Hematopoietic multipotent progenitor cell treated with erythropoietin and hydrocortisone succinate and interleukin-3 and kit ligand, for 8 days (in vitro differentiated cells): ENCODE data around the gene PPP1R13L.
A peak's percentile ranks its signal among the peaks of the same experiment; 100 is the strongest.
"Not testable (repeated sequence)": the region's sequence is repeated elsewhere in the genome, so short reads cannot be mapped to it uniquely, and the experiment has no call there.

Experiments
- DNase-seq: peaks from one replicate; pipeline ENCODE4 v3.0.0-alpha.2; 2015

Gene PPP1R13L

GRCh38 chr19:45404557-45405434, at the start of gene PPP1R13L:
Gene PPP1R13L, minus strand, starts transcription at chr19:45405069. Its CDS starts 6,751 bp downstream, at chr19:45398318.
- DNase-seq, result peak; percentile 85

DNA sequence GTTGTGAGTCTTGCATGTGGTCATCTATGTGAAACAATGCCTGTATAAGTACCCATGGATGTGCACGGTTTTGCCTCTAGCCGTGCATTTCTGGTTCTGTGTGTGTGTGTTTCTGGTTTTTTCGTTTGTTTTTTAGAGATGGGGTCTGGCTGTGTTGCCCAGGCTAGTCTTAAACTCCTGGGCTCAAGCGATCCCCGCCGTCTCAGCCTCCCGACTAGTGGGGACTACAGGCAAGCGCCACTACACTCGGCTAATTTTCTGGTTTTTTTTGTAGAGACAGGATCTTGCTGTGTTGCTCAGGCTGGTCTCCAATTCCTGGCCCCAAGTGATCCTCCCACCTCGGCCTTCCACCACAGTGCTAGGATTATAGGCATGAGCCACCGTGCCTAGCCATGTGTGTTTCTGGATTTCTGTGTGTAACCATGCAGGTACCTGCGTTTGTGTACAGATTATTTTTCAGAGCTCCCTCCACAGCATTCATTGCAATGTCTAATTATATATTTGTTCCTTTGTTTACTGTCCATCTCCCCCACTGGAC, 47.0 kb upstream of the PPP1R13L start:
- no peak for DNase-seq

DNA sequence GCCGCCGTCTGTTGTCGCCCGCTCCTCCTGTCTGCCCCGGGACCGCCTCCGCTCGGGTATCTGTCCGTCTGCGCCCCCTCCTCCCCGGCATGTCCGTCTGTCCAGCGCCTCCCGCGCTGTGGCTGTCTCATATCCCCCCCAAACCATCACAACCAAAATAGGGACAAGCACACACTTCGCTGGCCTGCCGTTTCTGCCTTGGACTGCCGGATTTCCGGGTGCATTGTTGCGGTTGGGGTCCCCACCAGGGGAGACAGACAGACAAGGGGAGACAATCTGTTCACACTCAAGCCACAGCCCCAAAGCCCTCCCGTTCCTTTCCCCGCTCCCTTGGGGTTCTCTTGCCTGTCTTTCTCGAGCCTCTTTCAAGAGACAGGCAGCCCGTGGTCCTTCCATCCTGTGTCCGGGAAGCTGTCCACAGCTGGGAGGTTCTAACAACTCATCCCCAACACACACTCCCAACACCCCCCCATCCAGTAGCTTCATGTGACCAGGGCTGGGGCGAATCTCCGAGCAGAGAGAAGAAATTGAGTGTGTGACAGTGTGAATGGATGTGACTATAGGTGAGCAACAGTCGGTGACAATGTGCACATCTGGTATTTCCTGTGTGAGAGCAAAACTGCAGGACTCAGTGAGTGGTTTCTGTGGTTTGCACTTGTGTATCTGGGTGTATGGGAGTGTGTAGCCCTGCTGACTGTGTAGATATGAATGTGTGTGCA, 46.4 kb upstream of the PPP1R13L start:
- peak; percentile 51 for DNase-seq

GRCh38 chr19:45450012-45450333, 45.1 kb upstream of the PPP1R13L start:
- no peak for DNase-seq

GRCh38 chr19:45448887-45449299, 44.0 kb upstream of the PPP1R13L start:
- no peak for DNase-seq

- no peak for DNase-seq
Observed at GRCh38 chr19:45448425-45448756, 43.5 kb upstream of the PPP1R13L start.

GRCh38 chr19:45446944-45447343, 42.1 kb upstream of the PPP1R13L start:
- no peak for DNase-seq

- DNase-seq, result peak; percentile 64
Observed at GRCh38 chr19:45446295-45446694, 41.4 kb upstream of the PPP1R13L start.

DNA sequence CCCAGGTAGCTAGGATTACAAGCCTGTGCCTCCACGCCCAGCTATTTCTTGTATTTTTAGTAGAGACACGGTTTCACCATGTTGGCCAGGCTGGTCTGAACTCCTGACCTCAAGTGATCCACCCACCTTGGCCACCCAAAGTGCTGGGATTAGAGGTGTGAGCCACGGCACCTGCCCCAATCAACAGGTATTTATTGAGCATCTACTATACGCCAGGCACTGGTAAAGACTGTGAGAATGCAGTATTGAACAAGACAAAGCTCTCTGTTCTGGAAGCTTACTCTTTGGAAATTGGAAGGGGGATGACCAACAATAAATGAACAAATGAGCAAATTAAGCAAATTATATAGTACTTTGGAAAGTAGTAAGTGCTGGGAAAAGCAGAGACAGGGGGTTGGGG, 40.3 kb upstream of the PPP1R13L start:
- no peak for DNase-seq

GRCh38 chr19:45444318-45445041, 39.6 kb upstream of the PPP1R13L start:
- DNase-seq, result peak; percentile 74

GRCh38 chr19:45443462-45444317, 38.8 kb upstream of the PPP1R13L start:
- DNase-seq, result peak; percentile 53

DNA sequence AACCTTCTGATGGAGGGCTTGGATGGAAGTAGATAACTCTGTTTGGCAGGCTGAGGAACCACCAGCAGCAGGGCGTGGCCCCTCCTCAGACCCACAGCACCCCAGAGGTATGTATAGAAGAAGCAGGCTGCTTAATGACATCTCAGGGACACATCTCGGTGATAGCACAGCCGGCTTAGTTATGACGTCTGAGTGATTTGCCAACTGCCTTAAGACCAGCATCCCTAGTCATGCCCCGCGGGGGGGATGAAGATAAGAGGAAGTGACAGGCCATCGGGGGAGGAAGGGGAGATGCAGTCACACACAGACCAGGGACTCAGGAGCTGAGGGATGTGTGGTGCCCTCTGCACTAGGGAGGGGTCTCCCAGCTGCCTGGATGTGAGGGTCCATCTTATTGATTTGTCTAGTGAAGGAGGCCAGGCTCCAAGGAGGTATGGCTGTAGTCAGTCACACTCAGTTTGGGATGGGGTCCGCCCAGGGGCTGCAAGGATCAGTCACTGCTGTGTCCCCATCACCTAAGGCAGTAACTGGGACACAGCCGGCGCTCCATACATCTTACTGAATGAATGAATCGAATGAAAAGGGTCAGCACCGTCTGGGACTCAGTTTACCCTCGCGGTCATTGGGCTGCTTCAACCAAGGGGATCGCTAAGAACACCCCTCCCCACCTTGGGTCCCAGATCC, 38.1 kb upstream of the PPP1R13L start:
- DNase-seq, result peak; percentile 80

- DNase-seq, result no peak
Observed at GRCh38 chr19:45442408-45442777, 37.5 kb upstream of the PPP1R13L start.

DNA sequence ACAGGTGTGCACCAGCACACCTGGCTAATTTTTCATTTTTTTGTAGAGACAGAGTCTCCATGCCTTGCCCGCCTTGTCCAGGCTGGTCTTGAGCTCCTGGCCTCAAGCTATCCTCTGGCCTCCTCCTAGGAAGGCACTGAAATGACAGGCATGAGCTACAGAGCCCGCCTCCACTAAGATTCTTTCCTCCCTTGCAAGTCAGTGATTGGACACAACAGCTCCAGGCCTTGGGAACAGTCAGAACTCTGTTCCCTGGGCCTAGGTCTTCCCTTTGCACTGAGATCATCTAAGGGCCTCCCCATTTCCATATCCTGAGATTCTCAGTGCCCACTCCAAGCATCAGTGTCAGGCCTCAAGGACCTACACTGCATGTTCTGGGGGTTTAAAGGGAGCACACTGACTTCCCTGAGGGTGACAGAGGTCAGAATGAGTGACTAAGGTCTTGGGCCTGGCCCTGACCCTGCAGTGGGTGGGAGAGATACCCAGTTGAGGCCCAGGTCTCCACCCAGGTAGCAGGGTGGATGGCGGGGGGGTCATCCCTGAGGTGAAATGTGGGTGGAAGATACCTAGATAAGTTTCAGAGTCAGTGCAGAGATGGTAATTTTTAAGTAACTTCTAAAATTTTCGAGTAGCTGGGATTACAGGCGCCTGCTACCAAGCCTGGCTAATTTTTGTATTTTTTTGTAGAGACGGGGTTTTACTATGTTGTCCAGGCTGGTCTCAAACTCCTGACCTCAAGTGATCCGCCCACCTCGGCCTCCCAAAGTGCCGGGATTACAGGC, 36.2 kb upstream of the PPP1R13L start:
- DNase-seq, result no peak

DNA sequence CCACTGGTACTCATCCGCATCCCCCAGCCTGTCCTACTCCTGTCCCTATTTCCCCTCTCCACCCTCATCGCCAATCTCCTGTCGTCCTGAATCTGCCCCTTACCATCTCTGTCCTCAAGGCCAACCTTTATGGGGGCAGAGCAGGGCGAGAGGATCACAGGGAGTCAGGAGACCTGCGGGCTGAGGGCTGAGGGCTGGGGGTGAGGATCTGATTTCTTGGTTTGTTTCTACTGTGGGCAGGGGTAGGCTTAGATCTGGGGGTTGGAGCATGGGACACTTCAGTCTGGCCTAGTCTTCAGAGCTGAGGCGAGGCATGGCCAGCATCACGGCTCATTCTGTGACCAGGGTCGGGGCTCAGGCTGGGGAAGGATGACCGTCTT, 35.4 kb upstream of the PPP1R13L start:
- no peak for DNase-seq

DNA sequence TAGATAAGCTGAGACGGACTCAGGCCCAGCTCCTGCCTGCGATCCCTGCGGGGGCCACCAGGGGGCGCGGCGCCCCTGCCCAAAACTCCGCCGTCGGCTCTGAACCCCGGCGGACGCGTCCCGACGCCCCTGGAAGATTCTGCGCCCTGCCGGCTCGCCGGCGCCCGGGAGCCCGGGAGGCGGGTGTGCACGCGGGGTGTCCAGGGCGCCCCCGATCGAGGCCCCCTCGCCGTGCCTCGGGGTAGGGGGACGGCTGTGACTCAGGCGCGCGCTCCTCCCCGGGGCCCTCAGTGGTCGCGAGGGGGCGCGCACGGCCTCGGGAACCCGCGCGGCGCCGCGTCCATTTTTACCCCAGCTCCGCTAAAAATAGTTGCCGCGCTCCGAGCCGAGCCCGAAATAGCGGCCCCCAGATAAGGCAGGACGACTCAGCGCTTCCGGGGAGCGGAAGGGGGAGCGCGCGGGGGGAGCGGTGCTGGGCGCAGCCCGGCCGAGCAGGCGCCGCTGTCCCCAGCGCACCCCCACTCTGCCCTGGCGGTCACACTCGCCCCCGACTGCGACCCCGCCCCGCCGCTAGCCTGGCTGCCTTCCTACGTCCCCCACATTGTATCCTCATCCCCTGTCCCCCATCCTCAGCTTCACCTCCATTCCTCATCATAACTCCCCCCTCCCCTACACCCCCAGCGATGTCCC, 34.8 kb upstream of the PPP1R13L start:
- DNase-seq, result peak; percentile 80

- DNase-seq, result no peak
Observed at GRCh38 chr19:45439190-45439568, 34.3 kb upstream of the PPP1R13L start.

DNA sequence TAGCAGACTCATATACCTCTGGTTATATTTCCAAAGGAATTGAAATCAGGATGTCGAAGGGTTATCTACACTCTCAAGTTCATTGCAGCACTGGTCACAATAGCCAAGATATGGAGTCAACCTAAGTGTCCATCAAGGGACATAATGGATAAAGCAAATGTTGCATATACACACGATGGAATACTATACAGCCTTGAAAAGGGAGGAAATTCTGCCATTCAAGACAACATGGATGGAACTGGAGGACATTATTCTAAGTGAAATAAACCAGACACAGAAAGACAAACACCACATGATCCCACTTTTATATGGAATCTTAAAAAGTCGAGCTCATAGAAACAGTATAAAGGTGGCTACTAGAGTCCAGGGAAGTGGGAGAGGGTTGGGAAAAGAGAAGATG, 32.5 kb upstream of the PPP1R13L start:
- no peak for DNase-seq

- not testable (repeated sequence) for DNase-seq
Observed at GRCh38 chr19:45432543-45432942, 27.7 kb upstream of the PPP1R13L start.

DNA sequence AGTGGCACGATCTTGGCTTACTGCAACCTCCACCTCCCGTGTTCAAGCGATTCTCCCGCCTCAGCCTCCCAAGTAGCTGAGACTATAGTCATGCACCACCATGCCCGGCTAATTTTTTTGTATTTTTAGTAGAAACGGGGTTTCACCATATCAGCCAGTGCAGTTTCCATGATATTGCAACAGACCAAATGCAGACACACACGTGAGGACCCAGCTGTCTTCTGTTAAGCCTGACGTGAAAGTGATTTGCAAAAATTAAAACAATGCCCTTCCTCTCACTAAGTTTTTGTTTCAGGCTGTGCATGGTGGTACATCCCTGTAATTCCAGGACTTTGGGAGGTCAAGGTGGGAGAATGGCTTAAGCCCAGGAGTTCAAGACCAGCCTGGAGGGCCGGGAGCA, 26.1 kb upstream of the PPP1R13L start:
- not testable (repeated sequence) for DNase-seq
